RWPE2 (cell line): ENCODE measurements around the gene ARL15.

Source experiments
- ATAC-seq: fragments of 200-7000 bp; cut with Tn5 transposase; 3 replicates; pipeline ENCODE4 v1.9.1; 2021; ENCODE audit warnings: low read depth
- DNase-seq: peaks from one replicate; pipeline ENCODE4 v3.0.0-alpha.2; 2020; ENCODE audit warnings: low spot score
- H3K27ac ChIP-seq: fragments of 450-650 bp; 2 replicates; pipeline ENCODE4 v1.5.1; 2017; ENCODE audit warnings: mild to moderate bottlenecking; ENCODE audit not compliant: poor library complexity, severe bottlenecking
- H3K27me3 ChIP-seq: fragments of 250-450 bp; sonication (Bioruptor Pico); 2 replicates; pipeline ENCODE4 v1.5.1; 2021; ENCODE audit warnings: mild to moderate bottlenecking, moderate library complexity; ENCODE audit not compliant: insufficient read depth, poor library complexity, severe bottlenecking
- H3K36me3 ChIP-seq: fragments of 250-450 bp; sonication (Bioruptor Pico); 2 replicates; pipeline ENCODE4 v1.5.1; 2020; ENCODE audit warnings: low read depth, mild to moderate bottlenecking, moderate library complexity
- H3K4me1 ChIP-seq: fragments of 250-450 bp; sonication (Bioruptor Pico); 2 replicates; pipeline ENCODE4 v1.5.1; 2021; ENCODE audit warnings: mild to moderate bottlenecking, moderate library complexity; ENCODE audit not compliant: insufficient read depth, poor library complexity, severe bottlenecking
- H3K4me3 ChIP-seq: fragments of 250-450 bp; sonication (Bioruptor Pico); 2 replicates; pipeline ENCODE4 v1.5.1; 2021; ENCODE audit warnings: mild to moderate bottlenecking, moderate library complexity; ENCODE audit not compliant: severe bottlenecking
- H3K9me3 ChIP-seq: fragments of 250-450 bp; sonication (Bioruptor Pico); 2 replicates; pipeline ENCODE4 v1.5.1; 2021; ENCODE audit warnings: mild to moderate bottlenecking, moderate library complexity; ENCODE audit not compliant: severe bottlenecking
- CTCF ChIP-seq: fragments of 450-650 bp; IDR thresholded peaks from one replicate; pipeline ENCODE4 v1.5.1; 2017; ENCODE audit warnings: mild to moderate bottlenecking, moderate library complexity; ENCODE audit not compliant: poor library complexity, severe bottlenecking

Gene ARL15

GRCh38 chr5:54133917-54134316, 176.5 kb downstream of the ARL15 start:
- Histone ChIP-seq H3K4me3 (no peak overlapping the region), H3K36me3 (no peaks in the 10 kb centered on the region), H3K9me3 (no peaks in the 10 kb centered on the region), H3K4me1 (no peaks in the 10 kb centered on the region), H3K27ac (no peak overlapping the region), H3K27me3 (no peaks in the 10 kb centered on the region)
- no peak for DNase-seq
- no peak for TF ChIP-seq CTCF
- ATAC-seq = no peak

- no peaks in the 10 kb centered on the region for H3K27me3 ChIP-seq
- TF ChIP-seq CTCF = no peak
- ATAC-seq (no peak), DNase-seq (no peak)
- no peaks in the 10 kb centered on the region for H3K9me3 ChIP-seq
- no peaks in the 10 kb centered on the region for H3K4me1 ChIP-seq
- no peaks in the 10 kb centered on the region for H3K36me3 ChIP-seq
- H3K4me3 ChIP-seq = no peak overlapping the region
- H3K27ac ChIP-seq = no peak overlapping the region
These were observed 189.9 kb downstream of the ARL15 start for GRCh38 chr5:54120473-54120872.

- Histone ChIP-seq H3K27ac (no peak overlapping the region), H3K36me3 (no peaks in the 10 kb centered on the region), H3K4me1 (no peaks in the 10 kb centered on the region), H3K9me3 (no peaks in the 10 kb centered on the region), H3K27me3 (no peaks in the 10 kb centered on the region), H3K4me3 (no peak overlapping the region)
- DNase-seq (no peak), ATAC-seq (no peak)
- TF ChIP-seq CTCF = no peak
These were observed 192.4 kb downstream of the ARL15 start for GRCh38 chr5:54117957-54118356.

- TF ChIP-seq CTCF = no peak
- no peaks in the 10 kb centered on the region for H3K27me3 ChIP-seq
- no peaks in the 10 kb centered on the region for H3K4me1 ChIP-seq
- H3K36me3 ChIP-seq = no peaks in the 10 kb centered on the region
- DNase-seq = no peak
- no peaks in the 10 kb centered on the region for H3K9me3 ChIP-seq
- ATAC-seq = peak; percentile 42; the same call in 2 of the 3 replicates
- no peak overlapping the region for H3K4me3 ChIP-seq
- H3K27ac ChIP-seq = no peak overlapping the region
These were observed 194.5 kb downstream of the ARL15 start for GRCh38 chr5:54115735-54116403.

DNA sequence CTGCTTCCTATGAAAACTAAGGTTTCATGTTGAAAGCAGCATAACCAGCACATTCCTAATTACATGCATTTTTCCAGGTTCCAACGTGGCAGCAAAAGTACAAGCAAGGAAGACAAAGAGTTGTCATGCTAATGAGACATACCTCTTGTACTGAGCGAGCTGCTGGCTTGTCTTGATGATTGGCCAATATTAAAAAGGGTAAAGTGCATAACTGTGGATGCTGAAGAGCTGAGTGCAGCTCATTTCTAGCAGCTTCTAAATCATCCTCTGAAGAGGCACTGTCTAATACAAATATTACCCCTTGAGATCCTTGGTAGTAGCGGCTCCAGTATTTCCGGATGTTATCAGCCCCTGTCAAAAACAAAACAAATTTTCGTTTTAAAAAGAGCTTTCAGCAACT, 197.3 kb downstream of the ARL15 start:
- DNase-seq = no peak
- Histone ChIP-seq H3K4me3 (no peak overlapping the region), H3K4me1 (peaks cover 7% of the 10 kb centered on the region), H3K27me3 (no peaks in the 10 kb centered on the region), H3K9me3 (no peaks in the 10 kb centered on the region), H3K27ac (no peak overlapping the region), H3K36me3 (no peaks in the 10 kb centered on the region)
- no peak for ATAC-seq
- no peak for TF ChIP-seq CTCF
